Subcutaneous adipose tissue (tissue), 4 donors: Measurements from ENCODE around the gene LTBP1. TPM values are rescaled to one million over a fixed set of nuclear protein-coding genes. Genes with fewer than 3 reads are reported as not detected.

Experiments
- total RNA-seq, 4 donors: library from RNA; depleted of rRNA; stranded (reverse); fragments of >200 nt; gene quantifications; one replicate each; pipeline ENCODE4 v1.1.0, GENCODE V29; 2016
- TF ChIP-seq, protein P1 (sequence below): fragments of 450-650 bp; IDR thresholded peaks from one replicate; pipeline ENCODE4 v1.5.1; 2016; ENCODE audit warnings: low read depth, mild to moderate bottlenecking, control low read depth, antibody characterized with exemption, moderate library complexity

Gene LTBP1
- total RNA-seq, 4 donors from 2014 or later: 11.0 to 15.5 (median 12.7) TPM

DNA sequence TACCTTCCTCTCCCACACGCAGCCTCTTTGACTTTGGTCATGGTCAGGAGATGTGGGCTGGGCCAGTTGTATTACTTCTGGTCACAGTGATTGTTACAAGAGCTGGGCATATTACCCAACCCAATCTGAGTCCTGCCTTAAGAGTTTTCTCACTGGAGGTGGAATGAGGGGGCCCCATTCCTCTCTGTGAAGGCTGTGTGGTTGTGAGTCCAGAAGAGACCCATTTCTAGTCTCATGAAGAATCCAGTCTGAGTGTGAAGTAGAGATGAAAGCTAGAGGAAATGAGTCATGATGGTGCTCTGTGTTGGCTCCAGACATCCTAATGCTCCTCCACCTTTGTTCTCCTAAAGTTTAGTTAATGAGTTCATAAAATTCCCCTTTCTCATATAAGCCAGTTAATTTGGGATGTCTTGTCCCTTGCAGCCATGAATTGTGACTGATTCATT lies 478.9 kb downstream of the LTBP1 start:
- TF ChIP-seq, protein P1, sequence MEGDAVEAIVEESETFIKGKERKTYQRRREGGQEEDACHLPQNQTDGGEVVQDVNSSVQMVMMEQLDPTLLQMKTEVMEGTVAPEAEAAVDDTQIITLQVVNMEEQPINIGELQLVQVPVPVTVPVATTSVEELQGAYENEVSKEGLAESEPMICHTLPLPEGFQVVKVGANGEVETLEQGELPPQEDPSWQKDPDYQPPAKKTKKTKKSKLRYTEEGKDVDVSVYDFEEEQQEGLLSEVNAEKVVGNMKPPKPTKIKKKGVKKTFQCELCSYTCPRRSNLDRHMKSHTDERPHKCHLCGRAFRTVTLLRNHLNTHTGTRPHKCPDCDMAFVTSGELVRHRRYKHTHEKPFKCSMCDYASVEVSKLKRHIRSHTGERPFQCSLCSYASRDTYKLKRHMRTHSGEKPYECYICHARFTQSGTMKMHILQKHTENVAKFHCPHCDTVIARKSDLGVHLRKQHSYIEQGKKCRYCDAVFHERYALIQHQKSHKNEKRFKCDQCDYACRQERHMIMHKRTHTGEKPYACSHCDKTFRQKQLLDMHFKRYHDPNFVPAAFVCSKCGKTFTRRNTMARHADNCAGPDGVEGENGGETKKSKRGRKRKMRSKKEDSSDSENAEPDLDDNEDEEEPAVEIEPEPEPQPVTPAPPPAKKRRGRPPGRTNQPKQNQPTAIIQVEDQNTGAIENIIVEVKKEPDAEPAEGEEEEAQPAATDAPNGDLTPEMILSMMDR: no peak

DNA sequence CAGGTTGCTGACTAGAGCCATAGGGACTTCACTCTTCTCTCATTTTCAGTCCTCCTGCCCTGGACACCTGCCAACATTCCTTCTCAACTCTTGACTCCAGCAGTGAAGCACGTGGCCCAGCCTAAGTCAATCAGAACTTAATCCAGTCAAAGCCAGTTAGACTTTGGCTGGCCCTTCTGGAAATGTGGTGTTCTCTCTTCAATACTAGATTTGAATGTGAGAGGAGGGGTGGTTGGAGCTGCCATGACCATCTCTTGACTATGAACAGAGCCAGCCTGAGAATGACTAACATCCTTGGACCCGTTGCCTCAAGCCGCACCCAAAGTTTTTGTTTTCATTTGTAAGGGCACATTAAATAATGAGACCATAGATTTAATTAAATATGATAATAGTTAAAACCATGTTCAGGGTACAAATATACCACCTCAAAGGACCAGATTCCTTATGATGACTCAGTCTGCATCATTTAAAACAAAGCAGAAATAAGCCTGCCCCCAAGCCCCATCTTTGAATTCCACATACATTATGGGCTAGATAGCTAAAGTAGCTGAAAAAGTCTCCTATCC lies 480.0 kb downstream of the LTBP1 start:
- TF ChIP-seq, protein P1: no peak

DNA sequence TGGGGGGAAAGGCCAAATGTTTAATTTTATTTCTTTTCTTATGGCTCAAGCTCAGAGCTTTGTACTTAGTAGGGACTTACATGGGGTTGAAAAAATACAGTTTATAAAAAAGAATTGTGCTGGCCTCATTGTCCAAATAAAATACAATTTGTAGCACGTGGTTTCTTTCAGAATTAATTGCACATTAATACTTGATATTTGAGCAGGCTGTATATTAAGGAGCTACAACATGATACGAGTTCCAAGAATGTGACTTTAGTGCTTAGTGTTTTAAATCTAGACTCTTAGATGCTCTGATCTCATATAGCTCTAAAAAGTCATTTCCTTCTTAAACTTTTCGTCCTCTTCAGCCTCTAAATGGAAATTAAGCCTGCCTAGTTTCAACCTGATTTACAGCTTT lies 483.3 kb downstream of the LTBP1 start:
- TF ChIP-seq, protein P1: no peak

DNA sequence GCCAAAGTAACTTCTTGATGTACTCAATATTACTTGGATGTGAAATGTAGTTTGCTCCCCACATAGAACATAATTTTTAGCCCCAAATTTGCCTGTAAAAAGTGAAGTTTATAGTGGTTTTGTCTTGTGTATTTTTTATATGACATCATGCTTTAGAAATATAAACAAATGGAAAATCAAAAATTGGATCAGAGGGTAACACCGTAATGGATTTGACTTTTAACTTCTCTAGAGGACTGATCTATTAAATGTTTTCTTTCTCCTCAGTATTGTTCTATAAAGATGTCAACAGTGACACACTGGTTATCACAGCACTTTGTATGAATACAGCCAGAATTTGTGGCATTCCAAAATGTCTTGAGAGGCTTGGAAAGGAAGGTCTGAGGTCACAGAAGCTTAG lies 484.1 kb downstream of the LTBP1 start:
- TF ChIP-seq, protein P1: no peak

DNA sequence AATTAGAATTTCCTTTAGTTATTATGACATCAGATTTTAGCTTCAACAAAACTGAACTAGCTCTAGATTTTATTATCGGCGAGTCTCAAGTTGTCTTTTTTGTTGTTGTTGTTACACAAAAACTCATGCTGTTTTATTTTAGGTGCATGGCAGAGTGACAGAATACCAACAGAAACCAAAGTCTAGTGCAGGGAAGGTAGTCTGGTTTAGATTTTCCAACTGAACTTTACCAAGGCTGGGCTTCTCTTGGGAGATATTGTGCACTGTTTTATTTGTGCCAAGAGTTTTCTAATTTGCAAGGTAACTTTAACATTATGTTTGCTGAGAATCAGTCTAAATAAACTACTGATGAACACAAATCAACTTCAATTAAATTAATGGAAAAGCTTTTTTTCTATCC lies 486.1 kb downstream of the LTBP1 start:
- TF ChIP-seq, protein P1: no peak

DNA sequence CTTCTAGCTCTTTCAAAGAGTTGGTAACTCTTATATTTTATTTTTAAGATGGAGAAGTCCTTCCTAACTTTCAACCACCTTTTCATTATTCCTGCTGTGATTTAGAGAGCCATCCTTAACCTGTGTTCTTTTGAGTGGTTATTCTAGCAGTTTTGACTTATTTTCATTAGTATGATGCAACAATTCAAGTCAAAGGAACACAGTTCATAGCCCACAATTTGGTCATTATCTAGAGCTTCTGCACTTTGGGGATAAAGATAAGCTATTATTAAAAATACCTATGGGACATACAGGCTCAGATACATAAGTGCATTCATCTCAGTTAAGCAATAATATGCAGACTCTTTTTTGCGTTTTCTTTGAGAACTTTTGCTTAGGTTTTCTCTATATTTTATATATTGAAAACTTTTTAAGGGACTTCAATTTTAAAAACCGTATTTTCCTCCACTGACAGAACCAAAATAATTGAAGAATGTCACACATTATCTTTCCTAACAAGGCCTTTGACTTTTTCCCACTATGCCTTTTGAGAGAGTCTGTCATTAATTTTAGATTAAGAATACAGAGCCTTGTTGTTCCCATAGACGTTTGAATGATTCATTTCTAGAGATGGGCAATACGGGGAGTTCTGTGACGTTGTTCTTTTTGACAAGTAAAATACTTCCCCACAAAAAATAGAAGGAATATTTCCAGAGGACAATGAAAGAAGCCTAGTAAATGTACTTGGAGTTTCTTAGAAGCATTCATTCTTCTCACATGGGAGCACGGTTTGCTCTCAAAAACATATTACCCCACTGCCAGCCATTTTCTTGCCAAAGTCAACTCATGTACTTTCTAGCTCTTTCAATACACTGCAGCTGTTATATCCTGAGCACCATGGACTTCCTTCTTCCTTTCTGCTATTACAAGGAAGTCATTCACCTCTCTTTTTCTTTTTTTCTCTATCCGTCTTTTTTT lies 486.8 kb downstream of the LTBP1 start:
- TF ChIP-seq, protein P1: no peak

DNA sequence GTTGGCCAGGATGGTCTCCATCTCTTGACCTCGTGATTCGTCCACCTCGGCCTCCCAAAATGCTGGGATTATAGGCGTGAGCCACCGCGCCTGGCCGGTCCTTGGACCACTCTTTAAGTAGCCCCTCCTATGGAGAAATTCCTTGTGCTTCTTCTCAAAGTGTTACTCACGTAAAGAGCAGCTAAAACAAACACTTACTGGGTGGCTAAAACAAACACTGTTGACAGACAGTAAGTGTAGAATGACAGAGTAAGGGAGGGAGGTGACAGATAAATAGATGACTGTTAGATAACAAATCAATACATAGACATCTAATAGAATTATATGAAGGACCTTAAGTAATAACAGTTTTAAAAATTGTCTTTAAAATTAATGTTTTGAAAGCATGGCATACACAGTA lies 488.8 kb downstream of the LTBP1 start:
- TF ChIP-seq, protein P1: no peak
